GOT3 (cell line): ENCODE measurements around the gene GLYR1.

ENCODE experiments used
- DNase-seq: peaks from one replicate; lab custom pipeline; 2025; ENCODE audit warnings: mixed read lengths; lab: John Stamatoyannopoulos, UW

Gene GLYR1

GRCh38 chr16:4765511-4766474, 81.3 kb downstream of the GLYR1 start:
- no peak for DNase-seq

- DNase-seq: no peak
These were observed 83.3 kb downstream of the GLYR1 start for GRCh38 chr16:4763791-4764190.

GRCh38 chr16:4762205-4762604, 84.9 kb downstream of the GLYR1 start:
- DNase-seq: no peak

- no peak for DNase-seq
These were observed 86.7 kb downstream of the GLYR1 start for GRCh38 chr16:4760221-4760910.

DNA sequence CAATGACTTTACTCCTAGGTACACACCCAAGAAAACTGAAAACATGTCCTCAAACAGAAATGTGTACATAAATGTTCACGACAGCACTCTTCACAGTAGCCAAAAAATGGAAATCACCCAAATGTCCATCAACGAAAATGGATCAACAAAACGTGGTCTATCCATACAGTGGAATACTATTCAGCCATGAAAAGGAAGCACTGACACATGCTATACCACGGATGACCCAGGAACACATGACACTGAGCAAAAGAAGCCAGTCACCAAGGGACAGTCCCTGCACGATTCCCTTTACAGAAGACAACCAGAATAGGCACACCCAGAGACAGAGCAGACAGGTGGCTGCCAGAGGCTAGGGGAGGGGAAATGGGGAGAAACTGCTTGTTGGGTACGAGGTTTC, 91.4 kb downstream of the GLYR1 start:
- no peak for DNase-seq

DNA sequence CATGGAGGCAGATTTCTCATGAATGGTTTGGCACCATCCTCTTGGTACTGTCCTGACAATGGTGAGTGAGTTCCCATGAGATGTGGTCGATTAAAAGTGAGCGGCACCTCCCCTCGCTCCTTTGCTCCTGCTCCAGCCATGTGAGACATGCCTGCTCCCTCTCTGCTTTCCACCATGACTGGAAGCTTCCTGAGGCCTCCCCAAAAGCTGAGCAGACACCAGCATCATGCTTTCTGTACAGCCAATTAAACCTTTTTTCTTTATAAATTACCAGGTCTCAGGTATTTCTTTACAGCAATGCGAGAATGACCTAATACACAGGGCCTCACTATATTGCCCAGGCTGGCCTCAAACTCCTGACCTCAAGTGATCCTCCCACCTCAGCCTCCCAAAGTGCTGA, 92.2 kb downstream of the GLYR1 start:
- DNase-seq: no peak

- no peak for DNase-seq
These were observed 93.9 kb downstream of the GLYR1 start for GRCh38 chr16:4753227-4753626.
